ENCODE data around the gene SNX25. TPM values are rescaled to one million over a fixed set of nuclear protein-coding genes. Genes with fewer than 3 reads are reported as not detected.
A peak's percentile ranks its signal among the peaks of the same experiment; 100 is the strongest.

SNX25 gene
- total and polyA plus RNA-seq, 2 of the 13 experiments (the other 11 are each of a cell fraction or from before 2014, with no cell fraction given): 23.4 to 23.5 TPM

DNA sequence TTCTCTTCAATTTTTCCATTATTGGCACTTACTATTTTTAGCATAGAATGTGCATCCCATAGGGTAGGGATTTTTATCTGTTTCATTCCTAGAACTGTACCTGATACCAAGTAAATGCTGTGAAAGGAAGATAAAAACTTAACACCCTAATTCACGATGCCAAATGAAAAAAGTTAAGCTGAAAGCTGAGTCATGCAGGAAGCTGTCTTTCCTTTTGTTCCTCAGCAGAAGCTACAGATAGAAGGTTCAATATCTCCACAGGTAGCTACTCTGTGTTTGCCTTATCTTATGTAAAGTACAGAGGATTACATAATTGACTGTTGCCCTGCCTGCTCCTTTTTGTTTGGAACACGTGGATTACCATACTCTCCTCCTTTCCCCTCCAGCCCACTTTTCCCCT, 109.3 kb downstream of the SNX25 start (continued):
- TF ChIP-seq TFE3 (CRISPR knock-in tag; IDR thresholded peaks at IDR 0.05): peak; percentile 84
- TF ChIP-seq MIXL1 (CRISPR knock-in tag; IDR thresholded peaks at IDR 0.05): peak; percentile 83
- TF ChIP-seq ELF3 (CRISPR knock-in tag; IDR thresholded peaks at IDR 0.05): peak; percentile 89
- TF ChIP-seq ERF (CRISPR knock-in tag; IDR thresholded peaks at IDR 0.05): peak; percentile 82
- peak; percentile 20; the same call in 1 of the 2 replicates for TF ChIP-seq FOXO1 (CRISPR knock-in tag; IDR thresholded peaks at IDR 0.05)
- peak; percentile 85 for TF ChIP-seq ZGPAT (CRISPR knock-in tag; IDR thresholded peaks at IDR 0.05)
- no peak for TF ChIP-seq ZNF20 (CRISPR knock-in tag; IDR thresholded peaks at IDR 0.05)
- TF ChIP-seq ZBED4 (CRISPR knock-in tag; IDR thresholded peaks at IDR 0.05; ENCODE audit: borderline replicate concordance): peak; percentile 44; the same call in 1 of the 2 replicates
- no peak for TF ChIP-seq NCOA5 (CRISPR knock-in tag; IDR thresholded peaks at IDR 0.05)
- TF ChIP-seq SAP130 (CRISPR knock-in tag; IDR thresholded peaks at IDR 0.05; ENCODE audit: low read depth): peak; percentile 81
- TF ChIP-seq ZNF326 (CRISPR knock-in tag; IDR thresholded peaks at IDR 0.05; ENCODE audit: borderline replicate concordance): no peak
- TF ChIP-seq, protein P1, sequence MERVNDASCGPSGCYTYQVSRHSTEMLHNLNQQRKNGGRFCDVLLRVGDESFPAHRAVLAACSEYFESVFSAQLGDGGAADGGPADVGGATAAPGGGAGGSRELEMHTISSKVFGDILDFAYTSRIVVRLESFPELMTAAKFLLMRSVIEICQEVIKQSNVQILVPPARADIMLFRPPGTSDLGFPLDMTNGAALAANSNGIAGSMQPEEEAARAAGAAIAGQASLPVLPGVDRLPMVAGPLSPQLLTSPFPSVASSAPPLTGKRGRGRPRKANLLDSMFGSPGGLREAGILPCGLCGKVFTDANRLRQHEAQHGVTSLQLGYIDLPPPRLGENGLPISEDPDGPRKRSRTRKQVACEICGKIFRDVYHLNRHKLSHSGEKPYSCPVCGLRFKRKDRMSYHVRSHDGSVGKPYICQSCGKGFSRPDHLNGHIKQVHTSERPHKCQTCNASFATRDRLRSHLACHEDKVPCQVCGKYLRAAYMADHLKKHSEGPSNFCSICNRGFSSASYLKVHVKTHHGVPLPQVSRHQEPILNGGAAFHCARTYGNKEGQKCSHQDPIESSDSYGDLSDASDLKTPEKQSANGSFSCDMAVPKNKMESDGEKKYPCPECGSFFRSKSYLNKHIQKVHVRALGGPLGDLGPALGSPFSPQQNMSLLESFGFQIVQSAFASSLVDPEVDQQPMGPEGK (CRISPR knock-in tag; IDR thresholded peaks at IDR 0.05): peak; percentile 23; the same call in 1 of the 2 replicates
- no peak for TF ChIP-seq HOXA7 (CRISPR knock-in tag; IDR thresholded peaks at IDR 0.05)
- peak; percentile 38 for TF ChIP-seq GABPB1 (CRISPR knock-in tag; IDR thresholded peaks at IDR 0.05)
- no peak for TF ChIP-seq ZNF230 (CRISPR knock-in tag; IDR thresholded peaks at IDR 0.05)
- peak; percentile 86 for TF ChIP-seq FOXA3 (CRISPR knock-in tag; IDR thresholded peaks at IDR 0.05)
- no peak for TF ChIP-seq NR2F6 (IDR thresholded peaks at IDR 0.05)
- TF ChIP-seq NR2F6 (CRISPR knock-in tag; IDR thresholded peaks at IDR 0.05): peak; percentile 57
- TF ChIP-seq PRDM10 (CRISPR knock-in tag; IDR thresholded peaks at IDR 0.05; ENCODE audit: low read depth): peak; percentile 35; the same call in 1 of the 2 replicates
- TF ChIP-seq ETV5 (CRISPR knock-in tag; IDR thresholded peaks at IDR 0.05; ENCODE audit: borderline replicate concordance): peak; percentile 73; the same call in 1 of the 2 replicates
